GM15510 (cell line): ENCODE data around the gene ERFE.

ENCODE experiments used
- POLR2A ChIP-seq: IDR thresholded peaks from 3 replicates; pipeline ENCODE4 v1.6.1; 2011; ENCODE audit warnings: borderline replicate concordance; ENCODE audit not compliant: insufficient read length; ENCODE audit errors: extremely low read depth

Gene ERFE

GRCh38 chr2:238133499-238134392 is 25.0 kb upstream of the ERFE start:
- no peak for TF ChIP-seq POLR2A

- no peak for TF ChIP-seq POLR2A
These were observed 24.4 kb upstream of the ERFE start for GRCh38 chr2:238134393-238134785.

- no peak for TF ChIP-seq POLR2A
These were observed 23.1 kb upstream of the ERFE start for GRCh38 chr2:238135601-238136150.

GRCh38 chr2:238136820-238137537 is 21.8 kb upstream of the ERFE start:
- no peak for TF ChIP-seq POLR2A

- no peak for TF ChIP-seq POLR2A
These were observed 20.9 kb upstream of the ERFE start for GRCh38 chr2:238137885-238138284.

GRCh38 chr2:238138331-238139195 is 20.2 kb upstream of the ERFE start, which contains the start of gene KLHL30:
TSS of gene KLHL30 (plus strand) at chr2:238138668. CDS start at chr2:238140755, 2,087 bp downstream.
- TF ChIP-seq POLR2A, result no peak

- TF ChIP-seq POLR2A, result no peak
These were observed 19.4 kb upstream of the ERFE start for GRCh38 chr2:238139196-238140039.

- no peak for TF ChIP-seq POLR2A
These were observed 18.7 kb upstream of the ERFE start for GRCh38 chr2:238140040-238140439.

GRCh38 chr2:238140721-238141540 is 17.8 kb upstream of the ERFE start:
- TF ChIP-seq POLR2A, result no peak

- TF ChIP-seq POLR2A, result no peak
These were observed 17.0 kb upstream of the ERFE start for GRCh38 chr2:238141541-238142318.

- TF ChIP-seq POLR2A, result no peak
These were observed 16.2 kb upstream of the ERFE start for GRCh38 chr2:238142382-238143205.
